GM19023 (cell line): Measurements from ENCODE around the gene TBX21.

Experiments used
- ATAC-seq: cut with Tn5 transposase; IDR thresholded peaks from one replicate; pipeline ENCODE4 v1.9.1; 2021; ENCODE audit warnings: mild to moderate bottlenecking, moderate library complexity; ENCODE audit not compliant: unreplicated experiment

TBX21 gene

GRCh38 chr17:47733047-47733673, at the start of gene TBX21:
TSS of gene TBX21 (plus strand) at chr17:47733236. CDS start at chr17:47733455, 219 bp downstream.
- peak; percentile 62 for ATAC-seq

GRCh38 chr17:47684025-47684424, 49.0 kb upstream of the TBX21 start:
- ATAC-seq, result no peak

GRCh38 chr17:47684535-47685193, 48.4 kb upstream of the TBX21 start:
- ATAC-seq, result no peak

GRCh38 chr17:47685556-47686275, 47.3 kb upstream of the TBX21 start:
- no peak for ATAC-seq

- ATAC-seq, result no peak
Observed at GRCh38 chr17:47686276-47686635, 46.8 kb upstream of the TBX21 start.

GRCh38 chr17:47686664-47687327, 46.2 kb upstream of the TBX21 start:
- ATAC-seq, result no peak

- ATAC-seq, result no peak
Observed at GRCh38 chr17:47687328-47687690, 45.7 kb upstream of the TBX21 start.

- ATAC-seq, result no peak
Observed at GRCh38 chr17:47687748-47688147, 45.3 kb upstream of the TBX21 start.

- no peak for ATAC-seq
Observed at GRCh38 chr17:47690121-47690520, 42.9 kb upstream of the TBX21 start.

GRCh38 chr17:47692137-47692894, 40.7 kb upstream of the TBX21 start:
- no peak for ATAC-seq

GRCh38 chr17:47692895-47693730, 39.9 kb upstream of the TBX21 start:
- ATAC-seq, result no peak

- ATAC-seq, result no peak
Observed at GRCh38 chr17:47693731-47694580, 39.1 kb upstream of the TBX21 start, which contains the start of gene TBKBP1. TSS of gene TBKBP1 (plus strand) at chr17:47694161. CDS start at chr17:47696113, 1,952 bp downstream.

- no peak for ATAC-seq
Observed at GRCh38 chr17:47694581-47695428, 38.2 kb upstream of the TBX21 start.

GRCh38 chr17:47695429-47696376, 37.3 kb upstream of the TBX21 start:
- no peak for ATAC-seq

GRCh38 chr17:47696717-47697642, 36.1 kb upstream of the TBX21 start:
- ATAC-seq, result no peak
